Activated B cell treated with CpG ODN at 0.5 μM for 24 hours (primary cell): ENCODE data around the gene APBA2. TPM values are rescaled to one million over a fixed set of nuclear protein-coding genes. Genes with fewer than 3 reads are reported as not detected.

ENCODE experiments used
- ATAC-seq: fragments of 200-7000 bp; cut with Tn5 transposase; one replicate; pipeline ENCODE4 v1.10.0; 2021; ENCODE audit warnings: low read depth, mild to moderate bottlenecking, moderate library complexity
- CTCF ChIA-PET: fragments of 350-600 bp; sonication (Branson Sonifier 250); formaldehyde crosslinking; loops from one replicate; lab custom pipeline; 2021; ENCODE audit warnings: antibody characterized with exemption; lab: Charles Lee
- POLR2A ChIA-PET: fragments of 350-600 bp; sonication (Branson Sonifier 250); formaldehyde crosslinking; loops from one replicate; lab custom pipeline; 2021; ENCODE audit warnings: antibody characterized with exemption; lab: Charles Lee
- DNase-seq: peaks from one replicate; pipeline ENCODE4 v3.0.0; 2022
- H3K27ac Mint-ChIP-seq: one replicate; pipeline ENCODE4 v1.8.0; 2020; ENCODE audit warnings: mixed read lengths
- H3K27me3 Mint-ChIP-seq: one replicate; pipeline ENCODE4 v1.8.0; 2021; ENCODE audit warnings: mixed read lengths
- H3K36me3 Mint-ChIP-seq: one replicate; pipeline ENCODE4 v1.8.0; 2021; ENCODE audit warnings: low read depth, mixed read lengths
- H3K4me1 Mint-ChIP-seq: one replicate; pipeline ENCODE4 v1.8.0; 2021; ENCODE audit warnings: mixed read lengths
- H3K4me3 Mint-ChIP-seq: one replicate; pipeline ENCODE4 v1.8.0; 2020; ENCODE audit warnings: mild to moderate bottlenecking, mixed read lengths
- H3K9me3 Mint-ChIP-seq: one replicate; pipeline ENCODE4 v1.8.0; 2020; ENCODE audit warnings: mixed read lengths
- intact Hi-C: fragments of 100-400 bp; cut with micrococcal nuclease; formaldehyde crosslinking; loops from one replicate; pipeline ENCODE4 v1.15.1; 2024
- total RNA-seq: library from RNA; stranded (reverse); gene quantifications from 2 replicates; pipeline ENCODE4 v1.2.3, GENCODE V29; 2022
- TF ChIP-seq, protein P1 (sequence below): fragments of 200-600 bp; IDR thresholded peaks from one replicate; pipeline ENCODE4 v1.8.0; 2022; ENCODE audit warnings: antibody characterized with exemption, mild to moderate bottlenecking

APBA2 gene
- total RNA-seq, 1 donor from 2014 or later: not detected

DNA sequence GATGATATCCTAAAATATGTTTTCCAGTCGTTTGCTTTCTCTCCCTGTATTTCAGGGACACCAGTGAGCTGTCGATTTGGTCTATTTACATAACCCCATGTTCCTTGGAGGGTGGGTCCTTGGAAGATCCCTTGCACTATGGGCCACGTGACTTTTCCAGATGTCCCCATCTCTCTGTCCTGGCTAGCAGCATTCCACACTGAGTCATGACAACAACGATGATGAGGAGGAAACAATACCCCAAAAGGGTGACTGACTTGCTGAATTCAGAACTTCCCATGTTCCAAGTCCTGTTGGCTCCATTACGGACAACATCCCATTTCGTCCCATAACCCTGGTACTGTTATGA, 249.5 kb downstream of the APBA2 start:
- TF ChIP-seq, protein P1, sequence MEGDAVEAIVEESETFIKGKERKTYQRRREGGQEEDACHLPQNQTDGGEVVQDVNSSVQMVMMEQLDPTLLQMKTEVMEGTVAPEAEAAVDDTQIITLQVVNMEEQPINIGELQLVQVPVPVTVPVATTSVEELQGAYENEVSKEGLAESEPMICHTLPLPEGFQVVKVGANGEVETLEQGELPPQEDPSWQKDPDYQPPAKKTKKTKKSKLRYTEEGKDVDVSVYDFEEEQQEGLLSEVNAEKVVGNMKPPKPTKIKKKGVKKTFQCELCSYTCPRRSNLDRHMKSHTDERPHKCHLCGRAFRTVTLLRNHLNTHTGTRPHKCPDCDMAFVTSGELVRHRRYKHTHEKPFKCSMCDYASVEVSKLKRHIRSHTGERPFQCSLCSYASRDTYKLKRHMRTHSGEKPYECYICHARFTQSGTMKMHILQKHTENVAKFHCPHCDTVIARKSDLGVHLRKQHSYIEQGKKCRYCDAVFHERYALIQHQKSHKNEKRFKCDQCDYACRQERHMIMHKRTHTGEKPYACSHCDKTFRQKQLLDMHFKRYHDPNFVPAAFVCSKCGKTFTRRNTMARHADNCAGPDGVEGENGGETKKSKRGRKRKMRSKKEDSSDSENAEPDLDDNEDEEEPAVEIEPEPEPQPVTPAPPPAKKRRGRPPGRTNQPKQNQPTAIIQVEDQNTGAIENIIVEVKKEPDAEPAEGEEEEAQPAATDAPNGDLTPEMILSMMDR: no peak

DNA sequence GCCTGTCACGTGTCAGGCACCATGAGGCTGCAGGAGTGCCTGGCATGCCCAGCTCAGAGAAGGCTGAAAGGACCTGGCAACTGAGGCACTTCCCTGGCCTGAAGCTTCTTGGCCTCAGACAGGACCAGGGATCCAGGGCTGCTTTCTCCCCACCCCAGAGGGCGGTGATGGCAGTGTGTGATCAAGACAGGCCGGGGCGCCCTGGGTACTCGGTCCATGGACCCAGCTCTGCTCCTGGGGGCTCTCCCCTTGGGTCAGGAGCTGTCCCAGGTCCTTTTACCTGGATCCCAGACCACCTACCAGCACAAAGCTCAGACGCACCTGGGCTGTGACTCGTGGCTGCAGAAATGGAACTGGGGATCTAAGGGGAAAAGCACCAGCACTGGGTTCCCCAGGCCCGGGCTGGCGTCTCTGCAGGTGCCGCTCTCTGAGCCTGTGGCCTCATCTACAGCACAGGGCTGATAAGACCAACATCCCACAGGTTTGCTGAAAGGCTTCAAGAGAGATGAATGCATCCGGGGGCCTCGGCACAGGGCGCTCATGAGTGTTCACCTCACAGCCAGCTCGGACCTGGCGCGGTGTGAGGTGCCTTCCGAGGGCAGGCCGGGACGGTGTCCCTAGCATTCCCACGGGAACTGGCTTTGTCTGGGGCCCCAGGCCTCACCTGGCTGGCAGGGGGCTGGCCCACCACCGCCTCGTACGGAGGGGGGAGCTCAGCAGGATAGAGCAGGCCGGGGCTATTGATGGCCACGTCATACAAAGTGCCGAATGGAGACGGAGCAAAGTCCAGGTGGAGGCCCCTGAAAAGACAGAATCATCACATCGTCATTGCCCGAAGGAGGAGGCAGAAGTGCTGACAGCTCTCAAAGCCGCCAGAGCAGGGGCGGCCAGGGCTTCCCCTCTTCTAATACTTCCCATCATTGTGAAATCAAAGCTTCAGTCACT, 250.2 kb downstream of the APBA2 start:
- Mint-ChIP-seq H3K36me3 (no peaks in the 10 kb centered on the region), H3K9me3 (no peaks in the 10 kb centered on the region), H3K27me3 (peaks cover 15% of the 10 kb centered on the region), H3K4me3 (no peak overlapping the region), H3K27ac (no peak overlapping the region), H3K4me1 (peaks cover 3% of the 10 kb centered on the region)
- CTCF ChIA-PET: no interaction called here
- no peak for ATAC-seq
- intact Hi-C loops: no loop called here
- TF ChIP-seq, protein P1: no peak
- POLR2A ChIA-PET: no interaction called here
- no peak for DNase-seq

More for the DNA sequence above, 249.5 kb downstream of the APBA2 start:
- H3K9me3 Mint-ChIP-seq: no peaks in the 10 kb centered on the region
- intact Hi-C loops: no loop called here
- peaks cover 11% of the 10 kb centered on the region for H3K27me3 Mint-ChIP-seq
- H3K36me3 Mint-ChIP-seq: no peaks in the 10 kb centered on the region
- CTCF ChIA-PET: no interaction called here
- no peak for ATAC-seq
- POLR2A ChIA-PET: no interaction called here
- no peak overlapping the region for H3K4me3 Mint-ChIP-seq
- peaks cover 3% of the 10 kb centered on the region for H3K4me1 Mint-ChIP-seq
- H3K27ac Mint-ChIP-seq: no peak overlapping the region
- DNase-seq: no peak

DNA sequence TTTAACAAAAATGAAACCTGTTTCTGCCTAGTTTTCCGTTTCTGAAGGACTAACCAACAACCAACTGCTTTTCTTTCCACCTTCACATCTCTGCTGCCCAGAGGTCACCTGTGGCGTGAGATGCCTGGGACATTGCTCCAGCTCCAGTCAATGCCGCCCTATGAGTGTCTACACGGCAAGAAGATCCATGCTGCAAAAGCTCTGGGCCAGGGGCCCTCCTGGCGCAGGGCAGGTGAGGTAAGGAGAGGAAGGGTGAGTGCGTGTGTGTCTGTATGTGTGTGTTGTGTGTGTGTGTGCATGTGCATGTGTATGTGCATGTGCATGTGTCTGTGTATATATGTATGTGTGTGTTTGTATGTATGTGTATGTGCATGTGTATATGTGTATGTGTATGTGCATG, 252.5 kb downstream of the APBA2 start:
- DNase-seq: no peak
- CTCF ChIA-PET: no interaction called here
- Mint-ChIP-seq H3K9me3 (no peaks in the 10 kb centered on the region), H3K36me3 (no peaks in the 10 kb centered on the region), H3K27me3 (peaks cover 17% of the 10 kb centered on the region), H3K4me1 (peaks cover 3% of the 10 kb centered on the region), H3K4me3 (no peak overlapping the region), H3K27ac (no peak overlapping the region)
- no peak for ATAC-seq
- intact Hi-C loops: no loop called here
- POLR2A ChIA-PET: no interaction called here
- TF ChIP-seq, protein P1: no peak

DNA sequence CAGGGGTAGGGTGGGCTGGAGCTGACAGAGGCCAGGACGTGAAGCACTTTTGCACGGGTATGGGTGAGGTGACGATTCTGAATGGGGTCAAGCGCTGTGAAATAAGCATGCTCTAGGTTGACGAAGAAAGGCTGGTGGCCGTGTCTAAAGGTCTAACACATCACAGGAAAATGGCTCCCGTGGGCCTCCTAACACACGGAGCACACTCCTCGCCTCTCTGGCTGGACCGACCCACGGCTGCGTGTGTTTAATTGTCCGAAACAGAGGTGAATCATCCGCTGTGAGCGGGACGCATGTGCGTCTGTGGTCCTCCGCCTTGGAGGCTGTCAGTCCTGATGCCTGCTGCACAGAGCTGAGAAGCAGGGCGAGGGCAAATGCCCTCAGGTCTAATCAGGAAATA, 253.3 kb downstream of the APBA2 start:
- Mint-ChIP-seq H3K9me3 (no peaks in the 10 kb centered on the region), H3K4me1 (peaks cover 3% of the 10 kb centered on the region), H3K36me3 (no peaks in the 10 kb centered on the region), H3K27me3 (peaks cover 17% of the 10 kb centered on the region), H3K4me3 (no peak overlapping the region), H3K27ac (no peak overlapping the region)
- ChIA-PET POLR2A (no interaction called here), CTCF (no interaction called here)
- TF ChIP-seq, protein P1: no peak
- DNase-seq (no peak), ATAC-seq (no peak)
- intact Hi-C loops: no loop called here

DNA sequence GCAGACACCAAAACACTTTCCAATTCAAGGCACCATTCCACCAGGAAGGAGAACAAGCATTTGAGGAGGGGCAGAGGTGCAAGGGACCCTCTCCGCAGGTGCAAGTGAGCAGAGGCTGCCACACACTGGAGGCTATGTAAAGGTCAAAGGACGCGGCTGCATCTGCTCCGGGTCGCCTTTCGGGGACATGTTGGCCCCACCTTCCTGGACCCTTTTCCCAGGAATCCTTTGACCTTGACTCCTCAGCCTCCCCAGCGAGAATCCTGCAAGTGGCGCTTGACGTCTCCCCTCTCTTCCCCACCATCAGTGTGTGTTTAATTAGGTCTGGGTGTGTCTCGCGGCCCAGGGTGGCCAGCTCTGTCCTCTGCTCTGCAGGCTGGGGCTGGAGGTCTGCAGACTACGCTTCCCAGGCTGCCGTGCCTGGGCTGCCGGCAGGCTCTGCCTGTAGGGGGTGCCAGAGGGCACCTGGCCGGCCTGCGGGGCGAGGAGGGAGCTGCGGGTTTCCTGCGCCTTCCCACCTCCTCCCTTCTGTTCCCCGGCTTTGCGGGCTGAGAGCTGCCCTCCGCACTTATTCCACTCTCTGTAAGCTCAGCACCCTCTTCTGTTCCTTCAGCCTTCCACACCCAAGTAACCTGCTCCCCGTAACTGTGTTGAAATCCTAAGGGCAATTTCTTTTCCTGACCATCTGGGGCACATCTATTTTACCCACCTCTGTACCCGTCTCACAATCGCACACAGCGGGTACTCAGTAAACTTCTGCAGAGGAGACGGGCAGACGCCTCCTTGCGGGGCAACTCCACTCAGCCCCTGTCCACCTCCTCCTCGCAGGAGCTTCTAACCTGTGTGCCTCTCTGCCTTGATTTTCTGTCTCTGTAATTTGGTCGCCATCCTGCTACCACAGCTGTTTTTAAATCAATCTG, 254.0 kb downstream of the APBA2 start:
- Mint-ChIP-seq H3K36me3 (no peaks in the 10 kb centered on the region), H3K4me1 (peaks cover 3% of the 10 kb centered on the region), H3K27me3 (peaks cover 17% of the 10 kb centered on the region), H3K4me3 (no peak overlapping the region), H3K27ac (no peak overlapping the region), H3K9me3 (no peaks in the 10 kb centered on the region)
- intact Hi-C loops: no loop called here
- TF ChIP-seq, protein P1: no peak
- ChIA-PET CTCF (interaction anchor here (1.0 to 1.3 kb wide), 3 partner anchors 205 to 934 kb away, joined by 3 to 6 read pairs (median 3); no protein-coding TSS in a partner anchor), POLR2A (no interaction called here)
- peak; percentile 45 for ATAC-seq
- no peak for DNase-seq
